Measurements from ENCODE around the gene BTG3. TPM values are rescaled to one million over a fixed set of nuclear protein-coding genes. Genes with fewer than 3 reads are reported as not detected.

The BTG3 gene
- total RNA-seq, 4 donors from 2014 or later, result 46.2 to 66.6 (median 49.9) TPM

DNA sequence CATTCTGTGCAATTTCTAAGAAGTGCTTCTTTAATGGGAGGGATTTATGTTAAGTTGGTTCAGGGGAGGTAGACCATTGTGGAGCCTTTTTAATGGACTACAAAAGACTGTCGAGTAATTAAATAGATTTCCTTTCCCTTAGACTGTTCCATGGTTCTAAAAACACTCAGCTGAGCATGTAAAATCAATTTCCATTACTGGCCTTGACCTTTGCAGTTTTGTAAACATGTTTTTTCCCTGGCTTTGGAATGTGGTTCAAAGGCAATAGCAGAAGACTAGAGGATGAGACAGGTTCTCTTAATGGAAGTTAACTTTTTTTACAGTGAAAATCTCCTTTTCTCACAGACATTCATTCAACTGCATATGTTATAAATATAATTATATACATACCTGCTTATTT lies 37.6 kb upstream of the BTG3 start:
- Histone ChIP-seq H3K4me1 (no peaks in the 10 kb centered on the region), H3K9me3 (peaks cover 0 to 5% (median 0%) of the 10 kb centered on the region in 4 donors), H3K27ac (no peak overlapping the region), H3K4me3 (no peak overlapping the region), H3K27me3 (no peaks in the 10 kb centered on the region), H3K36me3 (no peaks in the 10 kb centered on the region)
- no peak for DNase-seq (ENCODE audit: low spot score in 2 of 2)
- TF ChIP-seq POLR2A (IDR thresholded peaks at IDR 0.05), result no peak
- no peak for TF ChIP-seq EP300 (IDR thresholded peaks at IDR 0.05)
- no peak for TF ChIP-seq CTCF (IDR thresholded peaks at IDR 0.05)
- 14 to 29% methylated on average over 1 of the region's 1 CpG for WGBS, 2 donors

DNA sequence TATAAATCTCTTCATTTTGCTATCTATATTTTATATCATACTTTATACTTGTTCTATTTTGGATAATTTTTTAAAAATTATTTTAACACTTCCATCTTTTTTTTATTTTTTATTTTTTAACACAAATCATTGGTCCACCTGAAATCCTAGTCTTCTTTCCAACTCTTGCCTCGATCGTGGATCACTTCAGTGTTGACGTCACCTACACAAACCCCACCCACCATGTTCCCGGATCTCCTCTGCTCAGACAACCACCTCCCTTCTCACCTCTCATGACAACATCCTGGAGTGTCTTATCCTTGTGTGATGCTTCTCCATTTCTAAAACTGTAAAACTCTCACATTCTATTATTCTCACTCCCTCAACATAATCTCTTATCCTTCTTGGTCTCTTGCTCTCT lies 34.1 kb upstream of the BTG3 start:
- Histone ChIP-seq H3K36me3 (no peaks in the 10 kb centered on the region), H3K9me3 (peaks cover 0 to 5% (median 0%) of the 10 kb centered on the region in 4 donors), H3K4me3 (no peak overlapping the region), H3K4me1 (no peaks in the 10 kb centered on the region), H3K27ac (no peak overlapping the region), H3K27me3 (no peaks in the 10 kb centered on the region)
- TF ChIP-seq POLR2A (IDR thresholded peaks at IDR 0.05), result no peak
- no peak for TF ChIP-seq CTCF (IDR thresholded peaks at IDR 0.05)
- no peak for TF ChIP-seq EP300 (IDR thresholded peaks at IDR 0.05)
- 89 to 90% methylated on average over 4 of the region's 4 CpGs for WGBS, 2 donors
- no peak for DNase-seq (ENCODE audit: low spot score in 2 of 2)

DNA sequence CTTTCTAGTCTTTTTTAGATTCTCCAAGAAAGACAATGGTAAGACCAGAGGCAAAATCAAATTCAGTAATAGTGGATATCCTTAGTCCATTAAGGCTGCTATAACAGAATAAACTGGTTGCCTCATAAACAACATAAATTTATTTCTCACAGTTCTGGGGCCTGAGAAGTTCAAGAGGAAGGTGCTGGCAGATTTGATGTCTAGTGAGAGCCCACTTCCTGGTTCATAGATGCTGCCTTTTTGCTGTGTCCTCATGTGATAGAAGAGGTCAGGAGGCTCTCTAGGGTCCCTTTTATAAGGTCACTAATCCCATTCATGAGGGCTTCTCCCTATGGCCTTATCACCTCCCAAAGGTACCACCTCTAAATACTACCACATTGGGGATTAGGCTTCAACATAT lies 31.5 kb upstream of the BTG3 start:
- no peaks in the 10 kb centered on the region for H3K27me3 ChIP-seq
- DNase-seq (ENCODE audit: low spot score in 2 of 2), result no peak
- no peaks in the 10 kb centered on the region for H3K4me1 ChIP-seq
- H3K4me3 ChIP-seq, result no peak overlapping the region
- no peak overlapping the region for H3K27ac ChIP-seq
- TF ChIP-seq EP300 (IDR thresholded peaks at IDR 0.05), result no peak
- TF ChIP-seq POLR2A (IDR thresholded peaks at IDR 0.05), result no peak
- no peak for TF ChIP-seq CTCF (IDR thresholded peaks at IDR 0.05)
- H3K9me3 ChIP-seq, result peaks cover 0 to 17% (median 0%) of the 10 kb centered on the region in 4 donors
- H3K36me3 ChIP-seq, result no peaks in the 10 kb centered on the region

- DNase-seq (ENCODE audit: low spot score in 2 of 2), result no peak
- 96% methylated on average over 2 of the region's 2 CpGs for WGBS, 2 donors
- TF ChIP-seq EP300 (IDR thresholded peaks at IDR 0.05) (no peak), CTCF (IDR thresholded peaks at IDR 0.05) (no peak), POLR2A (IDR thresholded peaks at IDR 0.05) (no peak)
- no peak overlapping the region for H3K4me3 ChIP-seq
- H3K4me1 ChIP-seq, result no peaks in the 10 kb centered on the region
- H3K9me3 ChIP-seq, result peaks cover 0 to 12% (median 0%) of the 10 kb centered on the region in 4 donors
- H3K27ac ChIP-seq, result no peak overlapping the region
- H3K36me3 ChIP-seq, result no peaks in the 10 kb centered on the region
- no peaks in the 10 kb centered on the region for H3K27me3 ChIP-seq
Measured at GRCh38 chr21:17640821-17641220, 28.1 kb upstream of the BTG3 start.

- 54 to 82% methylated on average over 4 of the region's 4 CpGs for WGBS, 2 donors
- H3K27me3 ChIP-seq, result no peaks in the 10 kb centered on the region
- no peak overlapping the region for H3K4me3 ChIP-seq
- no peak for TF ChIP-seq POLR2A (IDR thresholded peaks at IDR 0.05)
- no peak for TF ChIP-seq EP300 (IDR thresholded peaks at IDR 0.05)
- no peak for TF ChIP-seq CTCF (IDR thresholded peaks at IDR 0.05)
- no peaks in the 10 kb centered on the region for H3K4me1 ChIP-seq
- no peak overlapping the region for H3K27ac ChIP-seq
- no peak for DNase-seq (ENCODE audit: low spot score in 2 of 2)
- H3K9me3 ChIP-seq, result peaks cover 0 to 12% (median 0%) of the 10 kb centered on the region in 4 donors
- H3K36me3 ChIP-seq, result no peaks in the 10 kb centered on the region
Measured at GRCh38 chr21:17636711-17637110, 24.0 kb upstream of the BTG3 start.

All from tibial nerve (tissue), 4 donors.